ENCODE results near the gene FOSL2. TPM values are rescaled to one million over a fixed set of nuclear protein-coding genes. Genes with fewer than 3 reads are reported as not detected.

FOSL2 gene
- total and polyA plus RNA-seq, 2 experiments from 2014 or later = 0.60 to 4.3 TPM

DNA sequence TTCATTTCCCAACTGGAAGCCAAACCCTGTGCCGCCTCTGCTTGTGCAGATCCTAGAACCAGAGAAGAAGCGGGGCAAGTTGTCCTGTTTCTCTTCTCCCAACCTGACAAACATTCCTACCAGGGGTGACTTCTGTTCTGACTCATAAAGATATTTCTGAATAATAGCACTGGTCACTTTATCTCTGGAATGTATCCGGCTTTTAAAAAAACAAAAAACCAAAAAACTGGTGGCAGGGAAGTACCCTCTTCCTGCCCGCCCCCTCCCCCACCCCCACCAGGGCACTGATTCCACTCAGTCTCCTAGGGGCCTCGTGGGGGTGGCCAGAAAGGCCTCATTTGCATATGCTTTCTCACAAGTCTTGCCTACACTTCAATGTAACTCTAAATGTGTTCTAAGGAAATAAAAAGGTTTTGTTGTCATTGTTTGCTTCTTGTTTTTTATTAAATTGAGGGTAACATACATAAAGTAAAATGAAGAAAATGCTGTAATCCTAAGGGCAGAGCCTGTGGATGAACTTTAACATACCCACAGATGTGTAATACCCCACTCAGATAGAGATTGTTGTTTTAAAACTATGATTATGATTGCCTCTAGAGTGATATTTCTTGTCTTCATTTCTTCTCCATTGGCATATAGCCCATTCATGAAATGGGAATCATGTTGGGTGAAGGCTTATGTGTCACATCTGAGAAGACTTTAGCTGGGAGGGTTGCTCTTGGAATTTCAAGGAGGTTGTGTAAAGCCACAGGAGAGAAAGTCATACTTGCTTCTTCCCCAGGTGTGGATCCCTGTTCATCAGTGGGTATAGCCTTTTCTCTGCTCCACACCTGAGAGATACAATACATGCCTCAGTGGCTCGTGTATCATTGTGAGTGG is 5.3 kb upstream of the FOSL2 start:
- Histone ChIP-seq H3K27ac (ENCODE audit: low read depth) (no peak overlapping the region), H3F3A (replicated peaks; ENCODE audit: low read depth) (0 out of 2 replicates have a peak, but pooled peaks cover 7% of the 10 kb centered on the region), H4K20me1 (replicated peaks; ENCODE audit: insufficient read depth) (no peaks in the 10 kb centered on the region; the same call in 1 of the 2 replicates), H3K4me1 (ENCODE audit: insufficient read depth) (peaks cover 13% of the 10 kb centered on the region; the same call in 1 of the 2 replicates), H3K27me3 (ENCODE audit: insufficient read depth) (peaks cover 52% of the 10 kb centered on the region), H3K4me2 (no peak overlapping the region), H2AFZ (no peak overlapping the region), H3K4me3 (no peak overlapping the region), H3K36me3 (ENCODE audit: insufficient read depth) (no peaks in the 10 kb centered on the region), H3K9me2 (ENCODE audit: insufficient read depth) (0 out of 2 replicates have a peak, but pooled peaks cover 3% of the 10 kb centered on the region), H3K79me2 (replicated peaks; ENCODE audit: insufficient read depth) (no peaks in the 10 kb centered on the region)
- no peak for ATAC-seq
- no peaks in the 10 kb centered on the region for H3K9me3 Mint-ChIP-seq
- TF ChIP-seq EZH2 (IDR thresholded peaks at IDR 0.05; ENCODE audit: low read depth, unreplicated experiment) (no peak), POLR2AphosphoS5 (IDR thresholded peaks at IDR 0.05; ENCODE audit: low read depth) (no peak), NANOG (IDR thresholded peaks at IDR 0.05; ENCODE audit: borderline replicate concordance) (no peak), EZH2phosphoT487 (IDR thresholded peaks at IDR 0.05; ENCODE audit: unreplicated experiment) (no peak), JUNB (IDR thresholded peaks at IDR 0.05; ENCODE audit: unreplicated experiment) (no peak), ZNF114 (CRISPR knock-in tag; IDR thresholded peaks at IDR 0.05) (no peak), STAT1 (IDR thresholded peaks at IDR 0.05; ENCODE audit: unreplicated experiment) (no peak), CREB1 (CRISPR knock-in tag; IDR thresholded peaks at IDR 0.05; ENCODE audit: low read depth) (no peak), ZNF331 (CRISPR knock-in tag; IDR thresholded peaks at IDR 0.05; ENCODE audit: low read depth) (no peak)
- TF ChIP-seq, protein P1, sequence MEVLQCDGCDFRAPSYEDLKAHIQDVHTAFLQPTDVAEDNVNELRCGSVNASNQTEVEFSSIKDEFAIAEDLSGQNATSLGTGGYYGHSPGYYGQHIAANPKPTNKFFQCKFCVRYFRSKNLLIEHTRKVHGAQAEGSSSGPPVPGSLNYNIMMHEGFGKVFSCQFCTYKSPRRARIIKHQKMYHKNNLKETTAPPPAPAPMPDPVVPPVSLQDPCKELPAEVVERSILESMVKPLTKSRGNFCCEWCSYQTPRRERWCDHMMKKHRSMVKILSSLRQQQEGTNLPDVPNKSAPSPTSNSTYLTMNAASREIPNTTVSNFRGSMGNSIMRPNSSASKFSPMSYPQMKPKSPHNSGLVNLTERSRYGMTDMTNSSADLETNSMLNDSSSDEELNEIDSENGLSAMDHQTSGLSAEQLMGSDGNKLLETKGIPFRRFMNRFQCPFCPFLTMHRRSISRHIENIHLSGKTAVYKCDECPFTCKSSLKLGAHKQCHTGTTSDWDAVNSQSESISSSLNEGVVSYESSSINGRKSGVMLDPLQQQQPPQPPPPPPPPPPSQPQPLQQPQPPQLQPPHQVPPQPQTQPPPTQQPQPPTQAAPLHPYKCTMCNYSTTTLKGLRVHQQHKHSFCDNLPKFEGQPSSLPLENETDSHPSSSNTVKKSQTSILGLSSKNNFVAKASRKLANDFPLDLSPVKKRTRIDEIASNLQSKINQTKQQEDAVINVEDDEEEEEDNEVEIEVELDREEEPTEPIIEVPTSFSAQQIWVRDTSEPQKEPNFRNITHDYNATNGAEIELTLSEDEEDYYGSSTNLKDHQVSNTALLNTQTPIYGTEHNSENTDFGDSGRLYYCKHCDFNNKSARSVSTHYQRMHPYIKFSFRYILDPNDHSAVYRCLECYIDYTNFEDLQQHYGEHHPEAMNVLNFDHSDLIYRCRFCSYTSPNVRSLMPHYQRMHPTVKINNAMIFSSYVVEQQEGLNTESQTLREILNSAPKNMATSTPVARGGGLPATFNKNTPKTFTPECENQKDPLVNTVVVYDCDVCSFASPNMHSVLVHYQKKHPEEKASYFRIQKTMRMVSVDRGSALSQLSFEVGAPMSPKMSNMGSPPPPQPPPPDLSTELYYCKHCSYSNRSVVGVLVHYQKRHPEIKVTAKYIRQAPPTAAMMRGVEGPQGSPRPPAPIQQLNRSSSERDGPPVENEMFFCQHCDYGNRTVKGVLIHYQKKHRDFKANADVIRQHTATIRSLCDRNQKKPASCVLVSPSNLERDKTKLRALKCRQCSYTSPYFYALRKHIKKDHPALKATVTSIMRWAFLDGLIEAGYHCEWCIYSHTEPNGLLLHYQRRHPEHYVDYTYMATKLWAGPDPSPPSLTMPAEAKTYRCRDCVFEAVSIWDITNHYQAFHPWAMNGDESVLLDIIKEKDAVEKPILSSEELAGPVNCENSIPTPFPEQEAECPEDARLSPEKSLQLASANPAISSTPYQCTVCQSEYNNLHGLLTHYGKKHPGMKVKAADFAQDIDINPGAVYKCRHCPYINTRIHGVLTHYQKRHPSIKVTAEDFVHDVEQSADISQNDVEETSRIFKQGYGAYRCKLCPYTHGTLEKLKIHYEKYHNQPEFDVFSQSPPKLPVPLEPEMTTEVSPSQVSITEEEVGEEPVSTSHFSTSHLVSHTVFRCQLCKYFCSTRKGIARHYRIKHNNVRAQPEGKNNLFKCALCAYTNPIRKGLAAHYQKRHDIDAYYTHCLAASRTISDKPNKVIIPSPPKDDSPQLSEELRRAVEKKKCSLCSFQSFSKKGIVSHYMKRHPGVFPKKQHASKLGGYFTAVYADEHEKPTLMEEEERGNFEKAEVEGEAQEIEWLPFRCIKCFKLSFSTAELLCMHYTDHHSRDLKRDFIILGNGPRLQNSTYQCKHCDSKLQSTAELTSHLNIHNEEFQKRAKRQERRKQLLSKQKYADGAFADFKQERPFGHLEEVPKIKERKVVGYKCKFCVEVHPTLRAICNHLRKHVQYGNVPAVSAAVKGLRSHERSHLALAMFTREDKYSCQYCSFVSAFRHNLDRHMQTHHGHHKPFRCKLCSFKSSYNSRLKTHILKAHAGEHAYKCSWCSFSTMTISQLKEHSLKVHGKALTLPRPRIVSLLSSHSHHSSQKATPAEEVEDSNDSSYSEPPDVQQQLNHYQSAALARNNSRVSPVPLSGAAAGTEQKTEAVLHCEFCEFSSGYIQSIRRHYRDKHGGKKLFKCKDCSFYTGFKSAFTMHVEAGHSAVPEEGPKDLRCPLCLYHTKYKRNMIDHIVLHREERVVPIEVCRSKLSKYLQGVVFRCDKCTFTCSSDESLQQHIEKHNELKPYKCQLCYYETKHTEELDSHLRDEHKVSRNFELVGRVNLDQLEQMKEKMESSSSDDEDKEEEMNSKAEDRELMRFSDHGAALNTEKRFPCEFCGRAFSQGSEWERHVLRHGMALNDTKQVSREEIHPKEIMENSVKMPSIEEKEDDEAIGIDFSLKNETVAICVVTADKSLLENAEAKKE (CRISPR knock-in tag; IDR thresholded peaks at IDR 0.05) = no peak
- TF ChIP-seq, protein P2, sequence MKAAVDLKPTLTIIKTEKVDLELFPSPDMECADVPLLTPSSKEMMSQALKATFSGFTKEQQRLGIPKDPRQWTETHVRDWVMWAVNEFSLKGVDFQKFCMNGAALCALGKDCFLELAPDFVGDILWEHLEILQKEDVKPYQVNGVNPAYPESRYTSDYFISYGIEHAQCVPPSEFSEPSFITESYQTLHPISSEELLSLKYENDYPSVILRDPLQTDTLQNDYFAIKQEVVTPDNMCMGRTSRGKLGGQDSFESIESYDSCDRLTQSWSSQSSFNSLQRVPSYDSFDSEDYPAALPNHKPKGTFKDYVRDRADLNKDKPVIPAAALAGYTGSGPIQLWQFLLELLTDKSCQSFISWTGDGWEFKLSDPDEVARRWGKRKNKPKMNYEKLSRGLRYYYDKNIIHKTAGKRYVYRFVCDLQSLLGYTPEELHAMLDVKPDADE (IDR thresholded peaks at IDR 0.05) = no peak
- TF ChIP-seq, protein P3, sequence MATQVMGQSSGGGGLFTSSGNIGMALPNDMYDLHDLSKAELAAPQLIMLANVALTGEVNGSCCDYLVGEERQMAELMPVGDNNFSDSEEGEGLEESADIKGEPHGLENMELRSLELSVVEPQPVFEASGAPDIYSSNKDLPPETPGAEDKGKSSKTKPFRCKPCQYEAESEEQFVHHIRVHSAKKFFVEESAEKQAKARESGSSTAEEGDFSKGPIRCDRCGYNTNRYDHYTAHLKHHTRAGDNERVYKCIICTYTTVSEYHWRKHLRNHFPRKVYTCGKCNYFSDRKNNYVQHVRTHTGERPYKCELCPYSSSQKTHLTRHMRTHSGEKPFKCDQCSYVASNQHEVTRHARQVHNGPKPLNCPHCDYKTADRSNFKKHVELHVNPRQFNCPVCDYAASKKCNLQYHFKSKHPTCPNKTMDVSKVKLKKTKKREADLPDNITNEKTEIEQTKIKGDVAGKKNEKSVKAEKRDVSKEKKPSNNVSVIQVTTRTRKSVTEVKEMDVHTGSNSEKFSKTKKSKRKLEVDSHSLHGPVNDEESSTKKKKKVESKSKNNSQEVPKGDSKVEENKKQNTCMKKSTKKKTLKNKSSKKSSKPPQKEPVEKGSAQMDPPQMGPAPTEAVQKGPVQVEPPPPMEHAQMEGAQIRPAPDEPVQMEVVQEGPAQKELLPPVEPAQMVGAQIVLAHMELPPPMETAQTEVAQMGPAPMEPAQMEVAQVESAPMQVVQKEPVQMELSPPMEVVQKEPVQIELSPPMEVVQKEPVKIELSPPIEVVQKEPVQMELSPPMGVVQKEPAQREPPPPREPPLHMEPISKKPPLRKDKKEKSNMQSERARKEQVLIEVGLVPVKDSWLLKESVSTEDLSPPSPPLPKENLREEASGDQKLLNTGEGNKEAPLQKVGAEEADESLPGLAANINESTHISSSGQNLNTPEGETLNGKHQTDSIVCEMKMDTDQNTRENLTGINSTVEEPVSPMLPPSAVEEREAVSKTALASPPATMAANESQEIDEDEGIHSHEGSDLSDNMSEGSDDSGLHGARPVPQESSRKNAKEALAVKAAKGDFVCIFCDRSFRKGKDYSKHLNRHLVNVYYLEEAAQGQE (IDR thresholded peaks at IDR 0.05; ENCODE audit: unreplicated experiment) = no peak
- TF ChIP-seq, protein P4, sequence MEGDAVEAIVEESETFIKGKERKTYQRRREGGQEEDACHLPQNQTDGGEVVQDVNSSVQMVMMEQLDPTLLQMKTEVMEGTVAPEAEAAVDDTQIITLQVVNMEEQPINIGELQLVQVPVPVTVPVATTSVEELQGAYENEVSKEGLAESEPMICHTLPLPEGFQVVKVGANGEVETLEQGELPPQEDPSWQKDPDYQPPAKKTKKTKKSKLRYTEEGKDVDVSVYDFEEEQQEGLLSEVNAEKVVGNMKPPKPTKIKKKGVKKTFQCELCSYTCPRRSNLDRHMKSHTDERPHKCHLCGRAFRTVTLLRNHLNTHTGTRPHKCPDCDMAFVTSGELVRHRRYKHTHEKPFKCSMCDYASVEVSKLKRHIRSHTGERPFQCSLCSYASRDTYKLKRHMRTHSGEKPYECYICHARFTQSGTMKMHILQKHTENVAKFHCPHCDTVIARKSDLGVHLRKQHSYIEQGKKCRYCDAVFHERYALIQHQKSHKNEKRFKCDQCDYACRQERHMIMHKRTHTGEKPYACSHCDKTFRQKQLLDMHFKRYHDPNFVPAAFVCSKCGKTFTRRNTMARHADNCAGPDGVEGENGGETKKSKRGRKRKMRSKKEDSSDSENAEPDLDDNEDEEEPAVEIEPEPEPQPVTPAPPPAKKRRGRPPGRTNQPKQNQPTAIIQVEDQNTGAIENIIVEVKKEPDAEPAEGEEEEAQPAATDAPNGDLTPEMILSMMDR (conservative IDR thresholded peaks at IDR 0.05; ENCODE audit: low read depth in 2 of 2) = no peak
- H3K27ac Mint-ChIP-seq = no peak overlapping the region
- H3K27me3 Mint-ChIP-seq (ENCODE audit: insufficient read depth, low read depth, poor library complexity) = peaks cover 45% of the 10 kb centered on the region
- no peak overlapping the region for H3K4me3 Mint-ChIP-seq
- DNase-seq (ENCODE audit: low spot score) = no peak
- H3K4me1 Mint-ChIP-seq = peaks cover 18% of the 10 kb centered on the region
- no peaks in the 10 kb centered on the region for H3K36me3 Mint-ChIP-seq (ENCODE audit: low read depth)
